ENCODE results near the gene THADA.

Gene THADA

GRCh38 chr2:43280994-43281393 lies 314.8 kb downstream of the THADA start:
- no peak for DNase-seq (ENCODE audit: insufficient read length, low spot score)
- no peak for FAIRE-seq
- TF ChIP-seq CTCF (IDR thresholded peaks at IDR 0.05; ENCODE audit: insufficient read depth, missing control alignments) = no peak

- TF ChIP-seq CTCF (IDR thresholded peaks at IDR 0.05; ENCODE audit: insufficient read depth, missing control alignments) = no peak
Measured at GRCh38 chr2:43279317-43279840, 316.5 kb downstream of the THADA start.

GRCh38 chr2:43278564-43279220 lies 317.1 kb downstream of the THADA start:
- DNase-seq (ENCODE audit: insufficient read length, low spot score) = no peak
- FAIRE-seq = no peak
- TF ChIP-seq CTCF (IDR thresholded peaks at IDR 0.05; ENCODE audit: insufficient read depth, missing control alignments) = no peak

More at GRCh38 chr2:43279317-43279840, 316.5 kb downstream of the THADA start:
- DNase-seq (ENCODE audit: insufficient read length, low spot score) (no peak), FAIRE-seq (no peak)

- no peak for TF ChIP-seq CTCF (IDR thresholded peaks at IDR 0.05; ENCODE audit: insufficient read depth, missing control alignments)
- DNase-seq (ENCODE audit: insufficient read length, low spot score) (no peak), FAIRE-seq (no peak)
Measured at GRCh38 chr2:43276962-43277391, 318.9 kb downstream of the THADA start.

GRCh38 chr2:43276266-43276941 lies 319.4 kb downstream of the THADA start:
- FAIRE-seq = no peak
- DNase-seq (ENCODE audit: insufficient read length, low spot score) = no peak
- no peak for TF ChIP-seq CTCF (IDR thresholded peaks at IDR 0.05; ENCODE audit: insufficient read depth, missing control alignments)

GRCh38 chr2:43274721-43275120 lies 321.1 kb downstream of the THADA start:
- TF ChIP-seq CTCF (IDR thresholded peaks at IDR 0.05; ENCODE audit: insufficient read depth, missing control alignments) = no peak
- DNase-seq (ENCODE audit: insufficient read length, low spot score) (no peak), FAIRE-seq (no peak)

GRCh38 chr2:43274055-43274454 lies 321.8 kb downstream of the THADA start:
- DNase-seq (ENCODE audit: insufficient read length, low spot score) (no peak), FAIRE-seq (no peak)
- TF ChIP-seq CTCF (IDR thresholded peaks at IDR 0.05; ENCODE audit: insufficient read depth, missing control alignments) = no peak

All from D721Med (cell line).